Measurements from ENCODE around the gene FCHSD2. TPM values are rescaled to one million over a fixed set of nuclear protein-coding genes. Genes with fewer than 3 reads are reported as not detected.

The FCHSD2 gene
- total RNA-seq, 1 experiment from 2014 or later = 9.8 TPM

DNA sequence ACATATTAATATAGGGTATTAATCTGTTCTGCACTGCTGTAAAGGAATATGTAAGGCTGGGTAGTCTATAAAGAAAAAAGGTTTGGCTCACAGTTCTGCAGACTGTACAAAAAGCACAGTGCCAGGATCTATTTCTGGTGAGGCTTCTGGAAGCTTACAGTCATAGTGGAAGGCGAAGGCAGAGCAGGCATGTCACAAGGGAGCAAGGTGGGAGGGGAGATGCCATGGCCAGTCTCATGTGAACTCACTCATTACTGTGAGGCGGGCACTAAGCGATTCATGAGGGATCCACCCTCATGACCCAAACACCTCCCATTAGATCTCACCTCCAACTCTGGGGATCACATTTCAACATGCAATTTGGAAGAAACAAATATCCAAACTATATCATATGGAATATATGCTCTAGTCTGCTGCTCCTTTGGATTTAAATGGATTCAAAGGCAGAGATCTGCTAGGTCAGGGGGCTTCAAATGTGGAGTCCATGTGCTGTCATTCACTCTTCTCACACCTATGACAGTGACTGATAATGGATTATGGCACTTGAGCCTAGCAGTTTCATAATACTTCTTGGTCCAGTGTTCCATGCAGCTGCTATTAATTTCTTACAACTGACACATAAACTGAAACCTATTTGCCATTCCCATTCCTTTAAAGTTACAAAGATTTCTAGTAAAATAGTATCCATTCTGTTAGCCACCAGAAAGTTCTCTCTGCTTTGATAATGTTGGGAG lies 182.0 kb downstream of the FCHSD2 start:
- DNase-seq = no peak
- Histone ChIP-seq H3K4me3 (no peak overlapping the region), H3K27me3 (no peaks in the 10 kb centered on the region), H3K4me1 (no peaks in the 10 kb centered on the region), H3K27ac (no peak overlapping the region), H3K9me3 (replicated peaks) (no peaks in the 10 kb centered on the region), H3K36me3 (no peaks in the 10 kb centered on the region)

DNA sequence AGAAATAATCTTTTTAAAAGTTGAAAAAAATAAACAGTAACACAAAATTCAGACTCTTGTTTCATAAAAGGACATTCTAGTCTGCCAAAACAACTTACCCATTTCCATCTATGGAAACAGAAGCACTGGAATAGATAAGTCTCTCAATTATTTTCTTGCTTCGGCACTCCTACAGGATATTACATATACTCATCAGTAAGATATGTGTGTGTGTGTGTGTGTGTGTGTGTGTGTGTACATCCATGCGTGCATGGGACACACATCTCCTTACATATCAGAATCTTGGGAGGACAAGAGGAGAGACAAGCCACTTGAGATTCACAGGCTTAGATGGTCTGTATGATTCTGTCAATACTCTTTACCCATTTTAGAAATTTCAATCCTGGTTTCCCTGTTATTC lies 183.3 kb downstream of the FCHSD2 start:
- Histone ChIP-seq H3K36me3 (no peaks in the 10 kb centered on the region), H3K9me3 (replicated peaks) (no peaks in the 10 kb centered on the region), H3K27ac (no peak overlapping the region), H3K4me3 (no peak overlapping the region), H3K4me1 (no peaks in the 10 kb centered on the region), H3K27me3 (no peaks in the 10 kb centered on the region)
- no peak for DNase-seq

DNA sequence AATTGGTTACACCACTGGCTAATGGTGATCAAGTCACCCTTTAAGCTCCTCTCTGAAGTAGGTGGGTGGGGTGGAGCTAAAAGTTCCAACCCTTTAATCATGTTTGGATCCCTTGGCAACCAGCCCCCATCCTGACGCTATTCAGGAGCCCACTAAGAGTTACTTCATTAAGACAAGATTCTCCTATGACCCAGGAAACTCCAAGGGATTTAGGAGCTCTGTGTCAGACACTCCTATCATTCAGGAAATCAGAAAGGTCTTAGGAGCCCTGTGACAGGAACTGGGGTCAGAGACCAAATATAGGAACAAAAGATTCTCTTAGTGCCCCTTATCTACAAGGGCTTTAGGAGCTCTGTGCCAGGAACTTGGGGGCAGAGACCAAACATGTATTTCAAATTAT lies 186.7 kb downstream of the FCHSD2 start:
- no peak for DNase-seq
- Histone ChIP-seq H3K27me3 (no peaks in the 10 kb centered on the region), H3K36me3 (no peaks in the 10 kb centered on the region), H3K27ac (no peak overlapping the region), H3K4me1 (no peaks in the 10 kb centered on the region), H3K9me3 (replicated peaks) (no peaks in the 10 kb centered on the region), H3K4me3 (no peak overlapping the region)

DNA sequence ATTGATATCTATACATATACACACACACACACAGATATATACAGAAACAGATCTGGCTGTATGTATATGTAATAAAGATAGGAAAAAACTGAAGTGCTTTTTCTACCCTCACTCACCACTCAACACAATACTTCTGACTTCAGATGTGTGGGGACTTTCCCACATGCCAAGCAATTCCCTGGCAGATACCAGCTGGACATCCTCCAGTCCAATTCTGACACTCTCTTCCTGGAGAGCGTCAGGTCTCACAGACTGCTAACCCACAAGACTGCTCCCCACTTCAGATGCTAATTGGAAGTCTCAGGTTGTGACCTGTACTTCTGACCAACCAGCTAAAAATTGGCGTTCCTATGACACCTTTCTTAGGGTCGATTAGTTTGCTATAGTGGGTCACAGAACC lies 187.3 kb downstream of the FCHSD2 start:
- H3K4me1 ChIP-seq = no peaks in the 10 kb centered on the region
- no peak overlapping the region for H3K4me3 ChIP-seq
- H3K36me3 ChIP-seq = no peaks in the 10 kb centered on the region
- no peak for DNase-seq
- H3K27me3 ChIP-seq = no peaks in the 10 kb centered on the region
- no peaks in the 10 kb centered on the region for H3K9me3 ChIP-seq (replicated peaks)
- H3K27ac ChIP-seq = no peak overlapping the region

DNA sequence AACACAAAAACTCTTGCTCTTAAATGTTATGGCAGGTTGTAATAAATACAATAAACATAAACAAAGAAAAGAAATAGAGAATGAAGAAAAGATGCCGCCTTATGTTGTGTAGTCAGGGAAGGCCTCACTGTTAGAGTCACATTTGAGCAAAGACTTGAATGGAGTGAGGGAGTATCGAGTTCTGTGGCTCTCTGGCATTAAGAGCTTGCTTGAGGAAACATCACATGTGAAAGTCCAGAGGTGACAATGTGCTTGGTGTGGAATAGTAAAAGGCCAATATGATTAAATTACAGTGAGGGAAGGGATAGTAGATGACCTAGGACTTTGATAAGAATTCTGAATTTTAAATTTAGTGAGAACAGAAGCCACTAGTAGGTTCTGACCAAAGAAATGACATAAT lies 188.5 kb downstream of the FCHSD2 start:
- no peak overlapping the region for H3K27ac ChIP-seq
- H3K27me3 ChIP-seq = no peaks in the 10 kb centered on the region
- no peak overlapping the region for H3K4me3 ChIP-seq
- H3K4me1 ChIP-seq = no peaks in the 10 kb centered on the region
- H3K36me3 ChIP-seq = no peaks in the 10 kb centered on the region
- no peak for DNase-seq
- H3K9me3 ChIP-seq (replicated peaks) = no peaks in the 10 kb centered on the region

DNA sequence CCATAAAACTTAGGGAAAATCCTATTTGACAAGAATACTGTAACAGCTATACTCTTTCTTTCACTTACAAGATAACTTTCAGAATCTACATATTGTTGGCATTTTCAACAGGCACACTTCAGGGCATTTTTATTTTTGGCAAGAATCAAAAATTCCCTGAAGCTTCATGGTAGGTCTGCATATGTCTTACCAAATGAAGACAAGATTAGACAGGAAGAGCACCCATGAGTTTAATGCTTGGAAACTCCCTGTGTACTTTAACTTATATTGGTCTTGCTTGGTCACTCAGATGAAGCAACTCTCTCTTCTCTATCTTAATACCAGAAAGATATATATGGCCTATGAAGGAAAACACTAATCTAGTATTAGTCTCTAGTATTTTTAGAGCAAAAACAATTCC lies 190.2 kb downstream of the FCHSD2 start:
- Histone ChIP-seq H3K36me3 (no peaks in the 10 kb centered on the region), H3K4me3 (no peak overlapping the region), H3K4me1 (no peaks in the 10 kb centered on the region), H3K27ac (no peak overlapping the region), H3K9me3 (replicated peaks) (no peaks in the 10 kb centered on the region), H3K27me3 (no peaks in the 10 kb centered on the region)
- no peak for DNase-seq

DNA sequence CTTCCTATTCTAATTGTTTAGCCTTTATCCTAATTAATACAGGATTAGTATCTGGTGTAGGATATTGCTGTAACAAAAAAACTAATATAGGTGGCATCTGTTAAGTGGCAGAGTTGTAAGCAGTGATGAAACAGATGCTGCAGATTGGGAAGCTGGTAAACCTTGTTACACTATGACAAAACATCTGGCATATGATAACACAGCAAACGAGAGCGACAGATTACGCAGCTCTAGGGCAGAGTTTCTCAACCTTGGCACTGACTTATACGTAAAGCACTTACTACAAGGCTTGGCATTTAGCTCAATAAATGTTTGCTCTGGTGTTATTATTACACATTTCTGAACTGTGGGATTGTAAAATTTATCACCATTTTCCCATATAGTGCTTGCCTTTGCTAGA lies 190.9 kb downstream of the FCHSD2 start:
- Histone ChIP-seq H3K4me1 (no peaks in the 10 kb centered on the region), H3K36me3 (no peaks in the 10 kb centered on the region), H3K27ac (no peak overlapping the region), H3K9me3 (replicated peaks) (no peaks in the 10 kb centered on the region), H3K4me3 (no peak overlapping the region), H3K27me3 (no peaks in the 10 kb centered on the region)
- DNase-seq = no peak

DNA sequence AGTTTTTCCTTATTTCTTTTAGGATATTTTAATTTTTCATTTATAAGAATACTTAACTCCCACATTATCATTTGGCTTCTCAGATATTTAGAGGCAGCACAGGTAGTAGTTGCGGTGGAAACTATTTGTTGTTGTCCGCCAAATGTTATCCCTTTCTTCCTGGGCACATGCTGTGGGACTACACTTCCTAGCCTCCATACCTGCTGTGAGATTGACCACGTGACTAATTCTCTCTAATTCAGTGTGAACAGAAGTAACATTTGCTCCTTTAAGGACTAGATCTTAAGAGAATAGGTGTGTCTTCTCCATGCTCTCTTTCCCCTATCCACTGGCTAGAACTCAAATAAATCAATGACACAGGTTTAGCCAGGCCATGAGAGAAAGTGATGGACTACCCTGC lies 191.4 kb downstream of the FCHSD2 start:
- Histone ChIP-seq H3K36me3 (no peaks in the 10 kb centered on the region), H3K4me1 (no peaks in the 10 kb centered on the region), H3K4me3 (no peak overlapping the region), H3K27ac (no peak overlapping the region), H3K27me3 (no peaks in the 10 kb centered on the region), H3K9me3 (replicated peaks) (no peaks in the 10 kb centered on the region)
- DNase-seq = no peak

DNA sequence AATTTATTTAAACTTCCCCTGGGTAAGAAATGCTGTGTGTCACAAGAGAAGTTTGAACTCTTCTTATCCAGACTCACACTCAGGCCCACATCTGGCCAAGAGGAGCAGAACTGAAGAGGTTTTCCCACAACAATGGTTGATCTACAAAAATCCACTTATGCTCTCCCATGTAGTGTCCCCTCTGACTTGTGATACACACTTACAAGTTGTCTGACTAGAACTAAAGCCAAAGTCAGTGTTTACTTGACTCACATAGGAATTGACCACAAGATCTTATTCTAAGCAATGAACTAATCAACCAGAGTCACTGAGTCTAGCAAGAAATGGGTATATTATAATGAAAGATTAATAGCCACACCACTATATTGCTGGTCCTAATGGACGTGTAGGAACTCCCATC lies 194.9 kb downstream of the FCHSD2 start:
- Histone ChIP-seq H3K27me3 (no peaks in the 10 kb centered on the region), H3K27ac (no peak overlapping the region), H3K4me1 (no peaks in the 10 kb centered on the region), H3K9me3 (replicated peaks) (no peaks in the 10 kb centered on the region), H3K4me3 (no peak overlapping the region), H3K36me3 (no peaks in the 10 kb centered on the region)
- no peak for DNase-seq

DNA sequence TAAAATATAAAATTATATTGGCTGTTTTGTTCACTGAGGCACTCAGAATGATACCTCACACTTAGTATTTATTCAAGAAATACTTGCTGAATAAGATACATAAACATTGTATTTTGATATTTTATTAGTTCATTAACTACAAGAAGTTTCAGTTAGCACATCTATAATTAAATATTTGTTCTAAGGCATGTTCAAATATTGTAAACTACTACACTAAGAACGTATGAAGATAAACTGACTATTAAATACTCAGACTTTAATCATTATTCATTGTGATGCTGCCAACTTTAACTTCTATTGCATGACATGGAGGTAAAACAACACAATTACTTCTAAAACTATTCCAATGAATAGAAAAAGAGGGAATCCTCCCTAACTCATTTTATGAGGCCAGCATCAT lies 198.5 kb downstream of the FCHSD2 start:
- Histone ChIP-seq H3K4me3 (no peak overlapping the region), H3K27ac (no peak overlapping the region), H3K36me3 (no peaks in the 10 kb centered on the region), H3K9me3 (replicated peaks) (no peaks in the 10 kb centered on the region), H3K4me1 (no peaks in the 10 kb centered on the region), H3K27me3 (no peaks in the 10 kb centered on the region)
- no peak for DNase-seq

DNA sequence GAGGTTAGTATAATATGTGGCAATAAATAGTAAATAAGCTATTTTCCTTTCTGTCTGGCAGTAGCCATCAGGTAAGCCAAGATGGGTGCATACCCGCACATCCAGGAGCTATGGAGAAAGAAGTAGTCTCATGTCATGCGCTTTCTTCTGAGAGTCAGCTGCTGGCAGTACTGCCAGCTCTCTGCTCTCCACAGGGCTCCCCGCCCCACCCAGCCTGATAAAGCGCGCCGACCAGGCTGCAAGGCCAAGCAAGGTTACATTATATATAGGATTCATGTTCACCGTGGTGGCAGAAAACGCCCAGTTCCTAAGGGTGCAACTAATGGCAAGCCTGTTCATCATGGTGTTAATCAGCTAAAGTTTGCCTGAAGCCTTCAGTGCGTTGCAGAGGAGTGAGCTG lies 201.7 kb downstream of the FCHSD2 start:
- Histone ChIP-seq H3K4me3 (no peak overlapping the region), H3K4me1 (no peaks in the 10 kb centered on the region), H3K9me3 (replicated peaks) (no peaks in the 10 kb centered on the region), H3K27ac (no peak overlapping the region), H3K36me3 (no peaks in the 10 kb centered on the region), H3K27me3 (no peaks in the 10 kb centered on the region)
- DNase-seq = no peak

DNA sequence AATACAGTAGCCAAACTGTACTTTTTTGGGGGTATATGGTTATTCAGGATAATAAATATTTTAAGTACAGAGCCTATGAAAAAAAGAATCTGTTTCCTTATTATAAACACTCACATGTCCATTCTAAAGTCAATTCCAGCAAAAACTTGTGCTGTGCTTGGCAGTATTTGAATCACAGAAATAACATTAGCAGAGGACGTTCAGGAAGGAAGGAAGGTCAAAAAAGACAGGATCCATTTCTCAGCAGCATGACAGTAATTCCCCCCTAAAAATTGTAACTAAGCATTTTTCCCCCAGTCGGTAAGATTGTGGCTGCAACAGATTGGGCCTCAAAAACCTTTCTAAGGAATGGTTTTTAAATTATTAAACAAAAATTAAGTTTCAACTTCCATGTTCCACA lies 203.1 kb downstream of the FCHSD2 start:
- no peaks in the 10 kb centered on the region for H3K4me1 ChIP-seq
- H3K36me3 ChIP-seq = no peaks in the 10 kb centered on the region
- H3K4me3 ChIP-seq = no peak overlapping the region
- H3K27me3 ChIP-seq = no peaks in the 10 kb centered on the region
- no peak for DNase-seq
- no peak overlapping the region for H3K27ac ChIP-seq
- no peaks in the 10 kb centered on the region for H3K9me3 ChIP-seq (replicated peaks)

DNA sequence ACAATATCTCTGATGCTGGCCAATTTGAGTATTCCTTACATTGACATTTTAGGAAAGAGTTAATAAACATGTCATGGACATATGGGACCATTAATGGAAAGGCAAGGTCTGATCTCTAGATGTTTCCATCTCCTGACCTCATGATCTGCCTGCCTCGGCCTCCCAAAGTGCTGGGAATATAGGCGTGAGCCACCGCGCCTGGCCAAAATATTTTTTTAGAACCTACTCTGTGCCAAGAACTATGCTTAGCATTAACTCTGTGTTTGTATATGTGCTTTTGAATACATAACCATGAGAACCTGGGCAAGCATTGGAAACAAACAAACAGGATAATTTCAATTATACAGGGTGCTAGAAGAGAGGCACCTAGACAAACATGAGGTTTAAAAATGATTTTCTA lies 204.7 kb downstream of the FCHSD2 start:
- no peak for DNase-seq
- Histone ChIP-seq H3K27me3 (no peaks in the 10 kb centered on the region), H3K9me3 (replicated peaks) (no peaks in the 10 kb centered on the region), H3K4me3 (no peak overlapping the region), H3K4me1 (no peaks in the 10 kb centered on the region), H3K36me3 (no peaks in the 10 kb centered on the region), H3K27ac (no peak overlapping the region)

DNA sequence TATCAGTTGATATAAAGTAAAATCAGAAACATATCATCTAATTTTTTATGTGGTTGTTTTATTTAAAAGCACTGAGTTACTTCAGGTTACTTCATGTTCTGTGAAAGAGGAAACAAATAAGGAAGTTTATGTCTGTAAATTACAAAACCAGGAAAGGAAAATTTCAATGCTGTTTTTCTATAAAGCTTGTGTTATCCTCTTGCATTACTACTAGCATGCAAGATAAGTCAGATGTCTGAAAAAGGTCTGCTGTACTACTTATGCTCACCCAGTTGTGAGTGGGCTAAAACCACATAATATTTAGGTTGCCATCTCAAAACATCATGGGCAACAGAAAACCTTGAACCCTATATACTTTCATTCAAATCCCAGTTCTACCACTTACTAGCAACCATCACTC lies 206.4 kb downstream of the FCHSD2 start:
- Histone ChIP-seq H3K4me3 (no peak overlapping the region), H3K27ac (no peak overlapping the region), H3K36me3 (no peaks in the 10 kb centered on the region), H3K27me3 (no peaks in the 10 kb centered on the region), H3K9me3 (replicated peaks) (no peaks in the 10 kb centered on the region), H3K4me1 (no peaks in the 10 kb centered on the region)
- no peak for DNase-seq

DNA sequence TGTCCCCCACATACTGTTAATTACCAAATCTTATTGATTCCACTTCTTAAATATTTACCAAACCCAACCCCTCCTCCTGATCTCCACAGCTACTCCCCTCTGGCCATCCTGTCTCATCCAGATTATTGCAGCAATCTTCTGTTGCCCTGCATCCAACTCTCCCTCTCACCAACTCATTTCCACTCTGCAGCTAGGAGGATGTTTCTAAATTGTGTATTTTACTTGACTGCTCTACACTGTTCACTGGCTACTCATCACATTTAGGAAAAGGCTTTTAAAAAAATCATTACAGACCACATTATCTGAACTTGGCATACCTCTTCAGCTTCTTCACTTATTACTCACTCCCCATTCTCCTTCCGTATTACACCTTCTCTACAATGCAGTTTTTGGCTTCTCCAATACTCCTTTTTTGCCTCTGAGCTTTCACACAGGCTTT lies 210.0 kb downstream of the FCHSD2 start:
- peaks cover 6% of the 10 kb centered on the region for H3K4me1 ChIP-seq
- H3K27me3 ChIP-seq = no peaks in the 10 kb centered on the region
- no peak overlapping the region for H3K27ac ChIP-seq
- H3K9me3 ChIP-seq (replicated peaks) = no peaks in the 10 kb centered on the region
- no peak overlapping the region for H3K4me3 ChIP-seq
- H3K36me3 ChIP-seq = no peaks in the 10 kb centered on the region
- no peak for DNase-seq

DNA sequence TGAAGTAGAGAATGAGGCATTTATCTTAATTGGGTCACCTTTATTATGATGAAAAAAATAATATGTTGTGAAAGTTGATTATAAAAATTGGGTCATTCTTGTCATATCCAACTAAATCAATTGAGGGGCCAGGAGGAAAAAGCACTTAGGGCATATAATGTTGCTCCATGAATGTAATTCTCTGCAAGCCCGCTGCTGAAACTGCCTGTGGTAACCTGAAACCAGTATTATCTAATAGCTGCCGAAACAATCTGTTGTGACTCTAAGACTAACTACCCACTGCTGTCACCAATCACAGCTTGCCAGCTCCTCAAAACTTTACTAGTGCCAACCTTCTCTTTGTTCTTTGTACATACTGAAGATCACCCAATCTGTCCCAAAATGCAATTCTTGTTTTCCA lies 212.1 kb downstream of the FCHSD2 start:
- Histone ChIP-seq H3K27me3 (no peaks in the 10 kb centered on the region), H3K27ac (no peak overlapping the region), H3K9me3 (replicated peaks) (no peaks in the 10 kb centered on the region), H3K4me3 (no peak overlapping the region), H3K4me1 (peaks cover 6% of the 10 kb centered on the region), H3K36me3 (no peaks in the 10 kb centered on the region)
- peak; percentile 11 to 58 for DNase-seq
